8988T (cell line): ENCODE results near the gene CDK19.
"Not testable (repeated sequence)": the region's sequence is repeated elsewhere in the genome, so short reads cannot be mapped to it uniquely, and the experiment has no call there.

Source experiments
- DNase-seq: peaks from one replicate; pipeline ENCODE4 v3.0.0; 2011

The CDK19 gene

GRCh38 chr6:110815411-110816409 lies at the start of gene CDK19:
CDK19 (minus strand) TSS chr6:110815469; CDS start chr6:110815136, 333 bp downstream.
- peak; percentile 92 for DNase-seq

GRCh38 chr6:110864824-110865223 lies 49.6 kb upstream of the CDK19 start:
- DNase-seq, result no peak

- no peak for DNase-seq
Measured at GRCh38 chr6:110859335-110859792, 44.1 kb upstream of the CDK19 start.

GRCh38 chr6:110858562-110859214 lies 43.4 kb upstream of the CDK19 start:
- DNase-seq, result no peak

- no peak for DNase-seq
Measured at GRCh38 chr6:110858016-110858415, 42.7 kb upstream of the CDK19 start.

GRCh38 chr6:110856296-110856695 lies 41.0 kb upstream of the CDK19 start:
- no peak for DNase-seq

GRCh38 chr6:110853754-110854477 lies 38.6 kb upstream of the CDK19 start:
- no peak for DNase-seq

- DNase-seq, result no peak
Measured at GRCh38 chr6:110852773-110853172, 37.5 kb upstream of the CDK19 start.

- no peak for DNase-seq
Measured at GRCh38 chr6:110849781-110850180, 34.5 kb upstream of the CDK19 start.

GRCh38 chr6:110841266-110841665 lies 26.0 kb upstream of the CDK19 start:
- DNase-seq, result no peak

- not testable (repeated sequence) for DNase-seq
Measured at GRCh38 chr6:110835751-110836150, 20.5 kb upstream of the CDK19 start.

- no peak for DNase-seq
Measured at GRCh38 chr6:110833831-110834230, 18.6 kb upstream of the CDK19 start.

- no peak for DNase-seq
Measured at GRCh38 chr6:110831405-110831804, 16.1 kb upstream of the CDK19 start.

GRCh38 chr6:110828396-110828795 lies 13.1 kb upstream of the CDK19 start:
- no peak for DNase-seq

- DNase-seq, result no peak
Measured at GRCh38 chr6:110826236-110827129, 11.2 kb upstream of the CDK19 start.

GRCh38 chr6:110823146-110823545 lies 7.9 kb upstream of the CDK19 start:
- no peak for DNase-seq

GRCh38 chr6:110822249-110822648 lies 7.0 kb upstream of the CDK19 start:
- no peak for DNase-seq

GRCh38 chr6:110816677-110817076 lies 1.4 kb upstream of the CDK19 start:
- no peak for DNase-seq

GRCh38 chr6:110815015-110815410 lies 256 bp downstream of the CDK19 start:
- DNase-seq, result peak; percentile 39

- DNase-seq, result peak; percentile 68
Measured at GRCh38 chr6:110814102-110815014, 911 bp downstream of the CDK19 start.
